ENCODE data around the gene ATP5PD. TPM values are rescaled to one million over a fixed set of nuclear protein-coding genes. Genes with fewer than 3 reads are reported as not detected.

Gene ATP5PD
- total and polyA plus RNA-seq, 2 of the 13 experiments (the other 11 are each of a cell fraction or from before 2014, with no cell fraction given) = 158 to 428 TPM

- TF ChIP-seq, protein P1, sequence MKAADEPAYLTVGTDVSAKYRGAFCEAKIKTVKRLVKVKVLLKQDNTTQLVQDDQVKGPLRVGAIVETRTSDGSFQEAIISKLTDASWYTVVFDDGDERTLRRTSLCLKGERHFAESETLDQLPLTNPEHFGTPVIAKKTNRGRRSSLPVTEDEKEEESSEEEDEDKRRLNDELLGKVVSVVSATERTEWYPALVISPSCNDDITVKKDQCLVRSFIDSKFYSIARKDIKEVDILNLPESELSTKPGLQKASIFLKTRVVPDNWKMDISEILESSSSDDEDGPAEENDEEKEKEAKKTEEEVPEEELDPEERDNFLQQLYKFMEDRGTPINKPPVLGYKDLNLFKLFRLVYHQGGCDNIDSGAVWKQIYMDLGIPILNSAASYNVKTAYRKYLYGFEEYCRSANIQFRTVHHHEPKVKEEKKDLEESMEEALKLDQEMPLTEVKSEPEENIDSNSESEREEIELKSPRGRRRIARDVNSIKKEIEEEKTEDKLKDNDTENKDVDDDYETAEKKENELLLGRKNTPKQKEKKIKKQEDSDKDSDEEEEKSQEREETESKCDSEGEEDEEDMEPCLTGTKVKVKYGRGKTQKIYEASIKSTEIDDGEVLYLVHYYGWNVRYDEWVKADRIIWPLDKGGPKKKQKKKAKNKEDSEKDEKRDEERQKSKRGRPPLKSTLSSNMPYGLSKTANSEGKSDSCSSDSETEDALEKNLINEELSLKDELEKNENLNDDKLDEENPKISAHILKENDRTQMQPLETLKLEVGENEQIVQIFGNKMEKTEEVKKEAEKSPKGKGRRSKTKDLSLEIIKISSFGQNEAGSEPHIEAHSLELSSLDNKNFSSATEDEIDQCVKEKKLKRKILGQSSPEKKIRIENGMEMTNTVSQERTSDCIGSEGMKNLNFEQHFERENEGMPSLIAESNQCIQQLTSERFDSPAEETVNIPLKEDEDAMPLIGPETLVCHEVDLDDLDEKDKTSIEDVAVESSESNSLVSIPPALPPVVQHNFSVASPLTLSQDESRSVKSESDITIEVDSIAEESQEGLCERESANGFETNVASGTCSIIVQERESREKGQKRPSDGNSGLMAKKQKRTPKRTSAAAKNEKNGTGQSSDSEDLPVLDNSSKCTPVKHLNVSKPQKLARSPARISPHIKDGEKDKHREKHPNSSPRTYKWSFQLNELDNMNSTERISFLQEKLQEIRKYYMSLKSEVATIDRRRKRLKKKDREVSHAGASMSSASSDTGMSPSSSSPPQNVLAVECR (CRISPR knock-in tag; IDR thresholded peaks at IDR 0.05; ENCODE audit: borderline replicate concordance) = peak; percentile 98
- TF ChIP-seq NBN (conservative IDR thresholded peaks at IDR 0.05) (no peak), ARNT2 (CRISPR knock-in tag; IDR thresholded peaks at IDR 0.05; ENCODE audit: low read depth) (peak; percentile 96), BCLAF1 (IDR thresholded peaks at IDR 0.05) (no peak), DMAP1 (CRISPR knock-in tag; IDR thresholded peaks at IDR 0.05) (peak; percentile 73), ZFX (CRISPR knock-in tag; IDR thresholded peaks at IDR 0.05; ENCODE audit: low read depth) (peak; percentile 92), FOXK1 (CRISPR knock-in tag; IDR thresholded peaks at IDR 0.05; ENCODE audit: borderline replicate concordance, low read depth) (peak; percentile 32; the same call in 1 of the 2 replicates), ZNF205 (CRISPR knock-in tag; IDR thresholded peaks at IDR 0.05) (no peak; the same call in none of the 2 replicates), ZNF746 (CRISPR knock-in tag; IDR thresholded peaks at IDR 0.05) (no peak), CBX2 (IDR thresholded peaks at IDR 0.05; ENCODE audit: low read depth, low read length) (no peak), CBX2 (CRISPR knock-in tag; IDR thresholded peaks at IDR 0.05; ENCODE audit: low read depth) (no peak; the same call in 1 of the 2 replicates), ZBTB7B (CRISPR knock-in tag; IDR thresholded peaks at IDR 0.05) (peak; percentile 91)
- TF ChIP-seq, protein P2, sequence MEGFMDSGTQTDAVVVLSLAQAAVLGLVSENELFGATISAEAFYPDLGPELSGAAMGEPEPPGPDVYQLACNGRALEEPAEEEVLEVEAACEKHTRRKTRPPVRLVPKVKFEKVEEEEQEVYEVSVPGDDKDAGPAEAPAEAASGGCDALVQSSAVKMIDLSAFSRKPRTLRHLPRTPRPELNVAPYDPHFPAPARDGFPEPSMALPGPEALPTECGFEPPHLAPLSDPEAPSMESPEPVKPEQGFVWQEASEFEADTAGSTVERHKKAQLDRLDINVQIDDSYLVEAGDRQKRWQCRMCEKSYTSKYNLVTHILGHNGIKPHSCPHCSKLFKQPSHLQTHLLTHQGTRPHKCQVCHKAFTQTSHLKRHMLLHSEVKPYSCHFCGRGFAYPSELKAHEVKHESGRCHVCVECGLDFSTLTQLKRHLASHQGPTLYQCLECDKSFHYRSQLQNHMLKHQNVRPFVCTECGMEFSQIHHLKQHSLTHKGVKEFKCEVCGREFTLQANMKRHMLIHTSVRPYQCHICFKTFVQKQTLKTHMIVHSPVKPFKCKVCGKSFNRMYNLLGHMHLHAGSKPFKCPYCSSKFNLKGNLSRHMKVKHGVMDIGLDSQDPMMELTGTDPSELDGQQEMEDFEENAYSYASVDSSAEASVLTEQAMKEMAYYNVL (CRISPR knock-in tag; IDR thresholded peaks at IDR 0.05; ENCODE audit: borderline replicate concordance) = peak; percentile 58
- TF ChIP-seq, protein P3, sequence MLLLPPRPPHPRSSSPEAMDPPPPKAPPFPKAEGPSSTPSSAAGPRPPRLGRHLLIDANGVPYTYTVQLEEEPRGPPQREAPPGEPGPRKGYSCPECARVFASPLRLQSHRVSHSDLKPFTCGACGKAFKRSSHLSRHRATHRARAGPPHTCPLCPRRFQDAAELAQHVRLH (CRISPR knock-in tag; IDR thresholded peaks at IDR 0.05; ENCODE audit: borderline replicate concordance, low read depth) = peak; percentile 79; the same call in 1 of the 2 replicates
Observed at GRCh38 chr17:75046407-75047289, at the start of gene ATP5PD, which contains the start of gene KCTD2 (continued).
